ENCODE results near the gene TMEM121. TPM values are rescaled to one million over a fixed set of nuclear protein-coding genes. Genes with fewer than 3 reads are reported as not detected.
"Not testable (repeated sequence)": the region's sequence is repeated elsewhere in the genome, so short reads cannot be mapped to it uniquely, and the experiment has no call there.

The TMEM121 gene
- total RNA-seq, 1 donor from 2014 or later, result 23.1 TPM

DNA sequence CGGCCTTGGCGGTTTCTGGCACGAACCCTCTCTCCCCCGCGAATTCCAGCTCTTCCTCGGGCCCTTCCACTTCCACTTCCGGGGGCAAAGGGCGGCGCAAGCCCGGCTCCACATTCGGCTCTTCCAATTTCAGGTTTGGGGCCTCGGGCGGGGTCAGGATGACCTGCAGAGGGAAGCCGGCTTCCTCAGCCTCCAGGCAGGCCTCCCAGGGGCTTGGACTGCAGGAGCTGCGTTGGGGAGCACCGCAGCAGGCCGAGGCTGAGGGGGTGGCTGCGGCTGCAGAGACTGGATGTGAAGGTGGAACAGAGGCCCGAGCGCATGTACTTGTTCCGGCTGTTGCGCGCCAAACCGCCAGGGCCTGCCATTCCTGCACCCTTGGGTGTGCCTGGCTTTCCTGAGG, 20.7 kb downstream of the TMEM121 start:
- not testable (repeated sequence) for DNase-seq

GRCh38 chr14:105547741-105548169, 21.4 kb downstream of the TMEM121 start:
- DNase-seq, result no peak

DNA sequence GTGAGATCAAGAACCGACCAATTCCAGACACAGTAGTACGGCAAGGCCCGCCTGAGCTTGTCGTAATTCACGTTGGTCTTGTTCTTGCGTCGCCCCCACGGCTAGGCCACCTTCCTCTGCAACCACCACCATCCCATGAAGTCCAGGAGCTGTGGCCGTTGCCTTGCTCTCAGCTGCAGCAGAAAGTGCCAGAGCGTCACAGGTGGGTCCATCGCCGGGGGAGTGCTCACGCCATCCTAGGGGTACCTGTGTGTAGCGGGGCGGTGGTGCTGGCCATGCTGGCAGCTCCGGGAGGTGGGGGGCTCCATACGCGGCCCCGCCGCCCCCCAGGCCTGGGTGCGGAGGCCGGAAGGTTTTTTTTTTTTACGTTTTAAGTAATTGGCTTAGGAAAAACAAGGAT, 23.1 kb downstream of the TMEM121 start:
- DNase-seq, result no peak

DNA sequence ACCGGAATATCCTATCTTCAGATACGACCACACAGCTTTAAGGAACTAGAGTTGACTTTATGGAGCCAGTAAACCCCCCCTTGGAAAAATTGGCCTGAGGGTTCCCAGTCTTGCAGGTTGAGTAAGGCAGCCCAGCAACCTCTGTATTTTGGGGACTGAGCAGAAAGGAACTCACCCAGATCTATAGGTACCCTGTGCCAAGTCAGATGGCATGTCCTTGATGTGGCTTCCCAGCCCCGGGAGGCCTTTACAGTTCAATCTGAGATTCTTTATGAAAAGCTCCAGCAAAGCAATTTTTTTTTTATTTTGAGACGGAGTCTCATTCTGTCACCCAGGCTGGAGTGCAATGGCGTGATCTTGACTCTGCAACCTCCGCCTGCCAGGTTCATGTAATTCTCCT, 27.6 kb downstream of the TMEM121 start:
- no peak for DNase-seq

DNA sequence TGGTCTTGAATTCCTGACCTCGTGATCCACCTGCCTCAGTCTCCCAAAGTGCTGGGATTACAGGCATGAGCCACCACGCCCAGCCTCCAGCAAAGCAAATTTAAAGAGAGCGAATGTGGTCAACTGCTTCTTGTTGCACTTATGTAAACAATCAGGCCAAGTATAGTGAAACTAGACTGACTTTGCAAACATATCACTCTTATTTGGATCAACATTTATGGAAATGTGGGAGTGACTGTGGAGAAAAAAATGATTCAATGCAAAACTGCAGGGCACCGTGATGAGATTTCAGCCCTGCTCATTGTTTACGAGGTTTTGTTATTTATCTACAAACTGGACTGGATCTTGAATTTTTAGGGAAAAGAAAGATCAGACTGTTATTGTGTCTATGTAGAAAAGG, 28.1 kb downstream of the TMEM121 start:
- no peak for DNase-seq

DNA sequence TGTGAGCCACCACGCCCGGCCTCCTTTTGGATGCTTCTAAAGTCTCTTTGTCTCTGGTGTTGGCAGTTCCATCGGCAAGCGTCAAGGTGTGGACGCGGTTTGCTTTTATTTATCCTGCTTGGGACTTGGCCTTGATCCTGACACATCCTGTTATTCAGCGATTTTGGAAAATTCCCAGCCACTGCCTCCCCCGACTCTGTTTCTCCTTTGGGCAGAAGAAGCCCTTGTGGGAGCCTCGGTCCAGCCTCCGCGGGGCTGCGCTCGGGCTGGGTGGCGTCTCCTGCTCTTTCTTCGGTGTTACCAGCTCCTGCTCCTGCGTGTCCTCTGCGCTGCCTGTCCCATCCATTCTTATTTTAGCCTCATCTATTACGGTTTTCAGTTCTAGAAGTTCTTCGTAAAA, 31.3 kb downstream of the TMEM121 start:
- DNase-seq, result not testable (repeated sequence)

- DNase-seq, result not testable (repeated sequence)
Measured at GRCh38 chr14:105558449-105559154, 32.2 kb downstream of the TMEM121 start.

DNA sequence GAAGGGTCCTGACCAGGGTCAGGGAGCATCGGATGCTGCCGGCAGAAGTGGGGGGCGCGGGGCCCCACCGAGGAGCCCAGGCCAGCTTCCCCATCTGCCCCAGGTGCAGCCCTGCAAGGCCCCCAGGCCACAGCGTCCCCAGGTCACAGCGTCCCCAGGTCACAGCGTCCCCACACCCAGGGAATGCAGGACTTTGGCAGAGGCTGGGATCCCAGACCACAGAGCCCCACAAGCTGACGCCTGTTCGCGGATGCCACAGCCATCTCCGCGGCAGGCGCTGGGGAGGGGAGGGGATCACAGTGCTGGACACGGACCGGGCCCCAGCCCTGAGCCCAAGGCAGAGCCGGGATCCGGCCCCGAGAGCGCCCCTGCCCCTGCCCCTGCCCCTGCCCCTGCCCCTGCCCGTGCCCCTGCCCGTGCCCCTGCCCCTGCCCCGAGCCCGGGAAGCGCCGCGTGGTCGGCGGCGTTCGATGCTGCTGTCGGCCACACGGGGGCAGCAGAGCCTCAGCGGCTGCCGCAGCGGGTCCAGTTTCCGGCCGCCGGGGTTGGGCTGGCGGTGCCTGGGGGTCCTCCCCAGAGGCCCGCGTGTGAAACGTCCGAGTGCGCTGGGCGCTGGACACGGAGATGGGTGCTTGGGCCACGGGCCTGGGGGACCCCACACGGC, 33.1 kb downstream of the TMEM121 start:
- not testable (repeated sequence) for DNase-seq

DNA sequence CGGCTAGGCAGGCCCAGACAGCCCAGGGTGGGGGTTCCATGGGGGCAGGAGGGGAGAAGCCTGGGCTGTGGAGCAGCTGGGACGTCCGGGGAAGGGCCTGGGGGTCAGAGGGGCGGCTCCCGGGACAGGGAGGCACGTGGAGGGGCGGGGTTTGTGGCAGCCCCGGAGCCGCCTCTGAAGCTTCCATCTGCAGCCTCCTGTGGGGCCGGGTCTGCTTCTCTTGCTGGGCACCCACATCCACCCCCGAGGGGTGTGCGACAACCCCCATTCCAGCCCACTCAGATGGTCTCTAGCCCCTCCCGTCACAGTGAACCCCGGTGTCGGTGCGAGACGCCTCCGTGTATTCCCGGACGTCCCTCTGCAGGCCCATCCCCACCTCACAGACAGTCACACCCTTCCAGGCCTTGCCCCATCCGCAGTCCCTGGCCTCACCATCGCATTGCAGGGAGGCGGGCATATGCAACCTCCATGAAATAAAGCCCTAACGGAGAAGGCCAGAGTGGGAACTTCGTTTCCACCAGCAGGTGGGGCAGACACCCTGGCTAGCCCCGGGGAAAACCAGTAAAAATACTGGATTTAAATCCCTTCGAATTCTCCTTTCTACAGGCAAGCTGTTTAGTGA, 33.8 kb downstream of the TMEM121 start:
- not testable (repeated sequence) for DNase-seq

DNA sequence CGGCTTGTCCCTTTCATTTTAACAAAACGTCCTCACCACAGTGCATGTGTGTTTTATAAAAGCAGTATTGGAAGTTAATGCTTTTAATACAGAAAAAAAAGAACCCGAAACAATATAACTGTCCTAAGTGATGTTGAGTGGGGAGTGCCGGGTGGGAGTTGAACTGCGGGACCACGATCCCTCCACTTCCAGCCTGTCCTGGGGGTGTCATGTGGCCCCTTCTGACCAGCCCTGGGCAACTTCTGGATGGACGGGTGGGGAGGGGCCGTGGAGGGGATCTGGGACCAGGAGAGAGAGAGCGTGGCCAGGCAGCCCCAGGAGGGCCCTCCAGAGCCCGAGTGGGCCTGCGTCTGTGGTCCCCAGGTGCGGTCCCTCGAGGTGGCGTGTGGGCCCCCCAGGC, 35.0 kb downstream of the TMEM121 start:
- DNase-seq, result not testable (repeated sequence)

- DNase-seq, result no peak
Measured at GRCh38 chr14:105562713-105563346, 36.4 kb downstream of the TMEM121 start.

DNA sequence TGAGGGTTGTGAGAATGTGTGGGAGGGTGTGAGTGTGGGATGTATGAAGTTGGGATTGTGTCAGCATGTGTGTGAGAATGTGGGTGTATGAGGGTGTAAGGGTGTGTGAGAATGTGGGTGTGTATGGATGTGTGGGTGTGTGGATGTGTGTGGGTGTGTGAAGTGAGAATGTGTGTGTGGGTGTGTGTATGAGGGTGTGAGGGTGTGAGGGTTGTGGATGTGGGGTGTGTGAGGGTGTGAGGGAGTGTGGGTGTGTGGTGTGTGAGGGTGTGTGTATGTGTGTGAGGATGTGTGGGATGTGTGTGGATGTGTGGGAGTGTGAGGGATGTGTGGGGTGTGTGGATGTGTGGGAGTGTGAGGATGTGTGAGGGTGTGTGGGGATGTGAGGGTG, 37.0 kb downstream of the TMEM121 start:
- DNase-seq, result no peak

- DNase-seq, result not testable (repeated sequence)
Measured at GRCh38 chr14:105564536-105564935, 38.2 kb downstream of the TMEM121 start.

GRCh38 chr14:105565185-105565919, 39.0 kb downstream of the TMEM121 start:
- not testable (repeated sequence) for DNase-seq

- DNase-seq, result not testable (repeated sequence)
Measured at GRCh38 chr14:105566248-105567163, 40.1 kb downstream of the TMEM121 start.

- DNase-seq, result not testable (repeated sequence)
Measured at GRCh38 chr14:105567164-105568103, 41.1 kb downstream of the TMEM121 start.

- DNase-seq, result not testable (repeated sequence)
Measured at GRCh38 chr14:105568140-105568843, 41.9 kb downstream of the TMEM121 start.

DNA sequence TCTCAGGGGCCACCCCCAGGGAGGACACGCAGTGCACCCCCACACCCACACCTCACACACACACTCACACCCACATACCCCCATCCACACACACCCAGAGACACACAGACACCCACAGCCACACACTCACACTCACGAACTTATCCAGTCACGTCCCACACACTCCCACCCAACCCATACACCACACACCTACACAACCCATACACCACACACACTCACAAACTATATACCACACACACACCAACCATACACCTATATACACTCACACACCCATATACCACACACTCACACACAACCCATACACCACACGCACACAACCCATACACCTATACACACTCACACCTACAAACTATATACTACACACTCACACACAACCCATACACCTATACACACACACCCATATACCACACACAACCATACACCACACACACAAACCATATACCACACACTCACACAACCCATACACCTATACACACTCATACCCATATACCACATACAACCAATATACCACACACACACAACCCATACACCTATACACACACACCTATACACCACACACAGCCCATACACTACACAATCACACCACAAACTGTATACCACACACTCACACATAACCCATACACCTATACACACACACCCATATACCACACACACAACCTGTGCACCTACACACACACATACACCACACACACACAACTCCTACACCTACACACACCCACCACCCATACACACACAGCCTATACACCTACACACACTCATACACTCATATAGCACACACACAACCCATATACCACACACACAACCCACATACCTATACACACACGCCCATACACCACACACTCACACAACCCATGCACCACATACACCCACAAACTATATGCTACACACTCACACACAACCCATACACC, 42.7 kb downstream of the TMEM121 start:
- no peak for DNase-seq
